ENCODE results near the gene LSM14B. TPM values are rescaled to one million over a fixed set of nuclear protein-coding genes. Genes with fewer than 3 reads are reported as not detected.

The LSM14B gene
- total RNA-seq, 1 experiment from 2014 or later = 45.6 TPM

DNA sequence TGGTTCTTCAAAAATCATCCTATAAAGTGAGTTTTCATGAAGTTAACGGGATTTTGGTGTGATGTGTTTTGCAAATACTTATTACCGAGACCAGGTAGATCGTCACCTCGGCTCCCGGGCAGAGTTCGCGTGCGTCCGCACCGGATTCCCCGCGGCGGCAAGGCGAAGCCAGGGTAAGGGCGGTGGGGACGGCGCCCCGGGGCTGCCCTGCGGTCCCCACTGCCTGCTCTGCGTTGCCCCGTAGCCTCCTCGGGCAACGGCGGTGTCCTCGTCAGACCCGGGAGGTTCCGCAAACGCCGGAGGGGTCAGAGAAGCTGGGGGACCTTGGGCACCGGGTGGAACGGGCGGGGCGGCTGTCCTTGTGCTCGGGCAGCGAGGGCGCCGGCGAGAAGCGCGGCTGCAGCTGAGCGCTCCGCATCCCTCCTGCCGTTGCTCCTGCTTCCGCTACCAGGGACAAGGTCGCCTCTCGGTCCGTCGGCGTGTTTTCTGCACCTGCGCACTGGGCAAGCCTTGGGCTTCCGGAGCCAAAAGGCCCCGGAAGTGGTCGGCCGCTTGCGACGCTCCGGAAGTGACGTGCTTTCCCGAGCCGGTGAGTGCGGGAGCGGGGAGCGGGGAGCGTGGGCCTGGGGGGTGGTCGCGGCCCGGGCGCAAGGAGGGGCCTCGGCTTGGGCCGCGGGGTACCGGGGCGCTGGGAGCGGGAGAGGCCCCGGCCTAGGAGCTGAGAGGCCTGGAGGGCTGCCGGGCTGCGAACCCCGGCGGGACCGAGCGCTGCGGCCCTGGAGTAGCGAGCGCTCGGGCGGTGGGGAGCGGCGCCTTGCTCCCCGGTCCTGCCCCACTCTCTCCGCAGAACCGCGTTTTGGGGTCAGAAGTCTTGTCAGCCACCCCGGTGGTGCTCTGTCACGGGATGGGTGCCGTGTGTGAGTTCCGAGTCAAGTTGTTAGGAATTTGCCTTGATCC lies 60.5 kb downstream of the LSM14B start, which contains the start of gene MTG2:
TSS of gene MTG2 (plus strand) at position 560 of the 957 bp plus-strand sequence. CDS start 10,393 bp downstream, outside the sequence.
- peak; percentile 93 for DNase-seq (ENCODE audit: low spot score)

DNA sequence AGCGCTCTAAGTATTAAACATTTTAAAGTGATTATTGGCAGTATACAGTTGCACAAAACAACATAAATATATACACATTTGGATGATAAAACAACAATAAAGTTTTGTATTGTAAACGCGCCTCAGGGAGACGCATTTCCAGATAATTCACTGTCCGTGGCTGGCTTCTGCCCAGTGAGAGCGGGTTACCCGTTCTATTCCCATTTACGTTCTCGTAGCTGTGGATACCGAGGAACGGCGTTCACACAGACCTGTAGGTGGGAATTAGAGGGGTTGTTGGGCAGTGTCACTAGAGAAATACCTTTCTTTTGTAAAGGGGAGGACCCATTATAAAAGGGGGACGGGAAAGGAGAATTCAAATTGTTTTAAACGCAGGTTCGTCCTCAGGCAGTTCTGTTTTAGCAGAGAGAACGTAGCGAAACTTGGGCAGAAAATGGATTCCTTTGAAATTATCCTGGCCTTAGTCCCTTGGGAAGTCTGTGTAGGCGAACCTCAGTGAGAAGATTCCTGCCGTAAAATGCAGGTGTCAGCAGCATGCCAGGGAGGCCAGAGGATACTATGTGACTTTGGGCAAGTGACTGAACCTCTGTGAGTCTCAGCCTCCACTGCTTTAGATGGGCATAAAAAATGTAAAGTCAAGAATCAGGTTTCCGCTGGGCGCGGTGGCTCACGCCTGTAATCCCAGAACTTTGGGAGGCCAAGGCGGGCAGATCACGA lies 61.3 kb downstream of the LSM14B start:
- DNase-seq (ENCODE audit: low spot score) = no peak

Other genes starting within 250 kb of the LSM14B start
- 5.1 TPM in 2 replicates for gene TAF4, start 56.6 kb upstream of the LSM14B start, total RNA-seq (2014; rRNA removed; shearing (Covaris generic))
- gene PSMA7, start 20.9 kb downstream of the LSM14B start, total RNA-seq (2014; rRNA removed; shearing (Covaris generic)) = 837 and 1,013 TPM in 2 replicates
- 8.5 and 11.6 TPM in 2 replicates for gene SS18L1, start 21.3 kb downstream of the LSM14B start, total RNA-seq (2014; rRNA removed; shearing (Covaris generic))
- 14.9 and 16.1 TPM in 2 replicates for gene MTG2, start 60.6 kb downstream of the LSM14B start, total RNA-seq (2014; rRNA removed; shearing (Covaris generic))
- gene HRH3, start 97.8 kb downstream of the LSM14B start, total RNA-seq (2014; rRNA removed; shearing (Covaris generic)) = not detected in 2 replicates
- 20.1 TPM in 2 replicates for gene OSBPL2, start 116.0 kb downstream of the LSM14B start, total RNA-seq (2014; rRNA removed; shearing (Covaris generic))
- gene ADRM1, start 180.5 kb downstream of the LSM14B start, total RNA-seq (2014; rRNA removed; shearing (Covaris generic)) = 329 and 402 TPM in 2 replicates
- gene LAMA5, start 244.8 kb downstream of the LSM14B start, total RNA-seq (2014; rRNA removed; shearing (Covaris generic)) = 63.8 and 81.2 TPM in 2 replicates

Measured in A172 (cell line).